ENCODE measurements around the gene SYTL5.

Gene SYTL5

DNA sequence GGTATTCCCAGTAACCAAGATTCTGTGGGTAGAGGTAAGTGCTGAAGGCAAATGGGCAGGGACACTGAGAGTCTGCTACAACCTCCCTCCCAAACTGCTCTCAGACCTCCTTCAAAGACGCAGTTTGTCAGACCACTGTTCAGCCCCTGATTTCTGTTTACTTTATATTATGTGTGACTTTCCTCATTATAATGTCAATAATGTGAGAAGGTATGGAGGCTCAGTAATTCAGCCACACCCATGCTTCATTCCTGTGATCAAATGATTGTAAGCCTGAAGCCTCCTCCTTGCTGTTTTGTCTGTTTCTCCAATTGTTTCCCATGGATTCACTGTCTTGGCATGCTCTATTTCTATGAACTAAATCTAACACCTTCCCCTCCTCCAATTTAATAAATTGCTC, 75.6 kb downstream of the SYTL5 start:
- no peak overlapping the region for H3K4me3 ChIP-seq (ENCODE audit: control insufficient read depth, low read depth, low read length)
- DNase-seq (ENCODE audit: low read depth): no peak
- TF ChIP-seq, protein P1, sequence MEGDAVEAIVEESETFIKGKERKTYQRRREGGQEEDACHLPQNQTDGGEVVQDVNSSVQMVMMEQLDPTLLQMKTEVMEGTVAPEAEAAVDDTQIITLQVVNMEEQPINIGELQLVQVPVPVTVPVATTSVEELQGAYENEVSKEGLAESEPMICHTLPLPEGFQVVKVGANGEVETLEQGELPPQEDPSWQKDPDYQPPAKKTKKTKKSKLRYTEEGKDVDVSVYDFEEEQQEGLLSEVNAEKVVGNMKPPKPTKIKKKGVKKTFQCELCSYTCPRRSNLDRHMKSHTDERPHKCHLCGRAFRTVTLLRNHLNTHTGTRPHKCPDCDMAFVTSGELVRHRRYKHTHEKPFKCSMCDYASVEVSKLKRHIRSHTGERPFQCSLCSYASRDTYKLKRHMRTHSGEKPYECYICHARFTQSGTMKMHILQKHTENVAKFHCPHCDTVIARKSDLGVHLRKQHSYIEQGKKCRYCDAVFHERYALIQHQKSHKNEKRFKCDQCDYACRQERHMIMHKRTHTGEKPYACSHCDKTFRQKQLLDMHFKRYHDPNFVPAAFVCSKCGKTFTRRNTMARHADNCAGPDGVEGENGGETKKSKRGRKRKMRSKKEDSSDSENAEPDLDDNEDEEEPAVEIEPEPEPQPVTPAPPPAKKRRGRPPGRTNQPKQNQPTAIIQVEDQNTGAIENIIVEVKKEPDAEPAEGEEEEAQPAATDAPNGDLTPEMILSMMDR (conservative IDR thresholded peaks at IDR 0.05; ENCODE audit: control insufficient read depth, insufficient read depth, low read depth, low read length): no peak

DNA sequence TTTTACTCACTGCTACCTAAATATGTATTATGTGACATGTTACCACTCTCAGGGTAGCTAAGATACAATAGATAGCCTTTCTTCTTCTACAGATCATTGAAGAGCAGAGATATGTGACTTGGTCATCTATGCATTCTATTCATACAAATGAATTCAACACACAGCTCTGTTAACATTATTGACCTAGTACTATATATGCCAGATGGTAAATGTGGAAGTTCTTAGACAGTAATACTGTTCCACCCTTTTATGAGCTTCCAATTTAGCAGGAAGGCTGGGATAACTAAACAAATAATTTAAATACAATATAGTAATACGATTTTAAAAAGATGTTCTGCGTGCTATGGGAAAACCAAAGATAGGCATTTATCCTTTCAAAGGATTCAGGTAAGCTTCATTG, 76.0 kb downstream of the SYTL5 start:
- H3K4me3 ChIP-seq (ENCODE audit: control insufficient read depth, low read depth, low read length): no peak overlapping the region
- TF ChIP-seq, protein P1 (conservative IDR thresholded peaks at IDR 0.05; ENCODE audit: control insufficient read depth, insufficient read depth, low read depth, low read length): no peak
- DNase-seq (ENCODE audit: low read depth): no peak

DNA sequence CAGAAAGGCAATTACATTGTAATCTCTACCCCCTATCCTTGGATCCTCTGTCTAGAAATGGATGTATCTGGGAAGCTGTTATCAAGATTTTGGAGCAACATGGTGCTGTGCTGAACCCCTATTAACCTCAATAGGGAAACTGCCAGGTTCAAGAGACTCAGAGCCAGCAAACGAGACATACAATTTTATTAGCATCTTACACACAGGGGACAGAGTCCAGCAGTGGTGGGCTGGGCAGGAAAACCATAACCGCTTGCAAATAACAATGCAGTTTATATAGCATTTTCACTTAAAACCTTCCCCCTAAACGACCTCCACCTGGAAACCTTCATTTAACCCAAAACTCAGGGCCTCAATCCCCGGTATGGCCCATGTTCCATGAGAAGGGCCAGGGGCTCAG, 79.5 kb downstream of the SYTL5 start:
- TF ChIP-seq, protein P1 (conservative IDR thresholded peaks at IDR 0.05; ENCODE audit: control insufficient read depth, insufficient read depth, low read depth, low read length): no peak
- DNase-seq (ENCODE audit: low read depth): no peak
- no peak overlapping the region for H3K4me3 ChIP-seq (ENCODE audit: control insufficient read depth, low read depth, low read length)

DNA sequence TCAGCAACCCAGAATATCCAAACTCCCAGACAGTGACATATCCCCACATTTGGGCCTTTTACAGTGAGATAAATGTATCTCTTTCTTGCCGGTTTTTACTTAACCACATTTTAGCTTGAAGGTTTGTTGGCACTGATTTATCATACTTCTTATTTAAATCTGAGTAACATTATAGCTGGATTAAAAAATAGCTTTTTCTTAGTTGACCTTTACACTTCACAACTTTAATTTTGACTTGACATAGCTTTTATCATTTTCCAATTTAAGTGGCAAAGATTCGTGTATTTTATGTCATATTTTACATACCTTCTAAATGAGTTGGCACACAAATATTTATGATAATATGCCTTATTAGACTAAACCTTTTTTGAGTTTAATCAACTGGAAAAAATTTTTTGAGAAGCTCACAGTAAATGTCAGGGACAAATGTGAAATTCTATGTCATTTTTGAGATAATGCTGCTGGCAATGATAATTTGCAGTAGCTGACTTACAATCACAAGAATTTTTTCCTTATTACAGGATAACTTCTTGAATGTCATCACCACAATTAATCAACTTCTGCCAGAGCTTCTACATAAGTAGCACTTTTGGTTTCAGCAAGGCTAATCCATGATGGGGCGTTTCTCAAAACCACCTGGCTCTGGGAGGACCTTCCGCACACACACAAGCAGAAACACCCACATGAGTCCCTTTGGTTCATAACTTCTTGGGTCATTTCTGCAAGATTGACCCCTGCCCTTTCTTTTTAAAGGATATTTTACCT, 80.3 kb downstream of the SYTL5 start:
- no peak overlapping the region for H3K4me3 ChIP-seq (ENCODE audit: control insufficient read depth, low read depth, low read length)
- TF ChIP-seq, protein P1 (conservative IDR thresholded peaks at IDR 0.05; ENCODE audit: control insufficient read depth, insufficient read depth, low read depth, low read length): no peak
- DNase-seq (ENCODE audit: low read depth): no peak

DNA sequence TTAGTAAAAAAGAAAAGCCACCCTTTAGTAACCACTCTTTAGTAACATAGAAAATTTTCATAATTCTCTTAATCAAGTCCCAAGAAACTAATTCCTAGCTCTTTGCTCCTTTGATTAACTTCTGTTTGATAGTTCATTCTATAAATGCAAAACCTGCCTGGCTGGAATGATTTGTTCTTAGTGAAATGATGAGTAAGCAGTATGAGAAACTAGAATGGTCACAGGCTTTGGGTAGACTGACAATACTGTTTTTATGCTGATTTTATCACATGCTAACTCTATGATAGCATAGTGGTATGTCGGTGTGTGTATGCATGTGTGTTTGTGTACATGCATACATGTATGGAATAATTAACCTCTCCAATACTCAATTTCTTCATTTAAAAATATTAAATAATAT, 81.2 kb downstream of the SYTL5 start:
- no peak overlapping the region for H3K4me3 ChIP-seq (ENCODE audit: control insufficient read depth, low read depth, low read length)
- TF ChIP-seq, protein P1 (conservative IDR thresholded peaks at IDR 0.05; ENCODE audit: control insufficient read depth, insufficient read depth, low read depth, low read length): no peak
- no peak for DNase-seq (ENCODE audit: low read depth)

DNA sequence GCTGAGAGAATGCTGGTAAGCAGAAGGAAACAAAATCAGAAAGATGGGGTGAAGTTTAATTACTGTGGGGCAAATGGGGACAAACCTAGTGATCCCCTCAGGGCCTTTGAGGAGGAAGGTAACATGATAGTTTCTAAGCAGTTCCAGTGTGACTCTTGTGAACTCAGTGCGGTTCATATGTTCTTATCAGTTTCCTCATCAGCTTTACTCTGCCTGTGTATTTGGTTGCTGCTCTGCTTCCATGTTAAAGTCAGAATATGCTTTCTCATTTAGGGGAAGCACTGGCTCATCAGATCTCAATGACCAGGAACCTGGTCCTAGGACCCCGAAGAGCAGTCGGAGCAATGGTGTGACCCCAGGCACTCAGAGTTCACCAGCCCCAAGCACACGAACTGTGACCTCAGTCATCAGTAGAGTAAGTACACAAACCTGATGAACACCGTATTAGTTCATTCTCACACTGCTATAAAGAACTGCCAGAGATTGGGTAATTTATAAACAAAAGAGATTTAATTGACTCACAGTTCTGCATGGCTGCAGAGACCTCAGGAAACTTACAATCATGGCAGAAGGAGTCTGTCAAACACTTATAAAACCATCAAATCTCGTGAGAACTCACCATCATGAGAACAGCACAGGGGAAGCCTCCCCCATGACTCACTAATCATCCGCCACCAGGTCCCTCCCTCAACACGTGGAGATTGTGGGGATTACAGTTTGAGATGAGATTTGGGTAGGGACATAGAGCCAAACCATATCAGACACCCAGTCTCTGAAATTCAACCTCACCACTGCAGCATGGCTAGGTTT, 83.0 kb downstream of the SYTL5 start:
- H3K4me3 ChIP-seq (ENCODE audit: control insufficient read depth, low read depth, low read length): no peak overlapping the region
- DNase-seq (ENCODE audit: low read depth): no peak
- TF ChIP-seq, protein P1 (conservative IDR thresholded peaks at IDR 0.05; ENCODE audit: control insufficient read depth, insufficient read depth, low read depth, low read length): no peak
